CD14-positive monocyte (primary cell): ENCODE results near the gene CREB5. TPM values are rescaled to one million over a fixed set of nuclear protein-coding genes. Genes with fewer than 3 reads are reported as not detected.

Source experiments
- DNase-seq, 3 donors: peaks; one replicate each; pipeline ENCODE4 v3.0.0-alpha.2; 2011 to 2022
- H2AFZ ChIP-seq: 2 replicates; pipeline ENCODE4 v1.6.0; 2012; ENCODE audit warnings: mild to moderate bottlenecking, low read depth, low read length, inconsistent platforms; ENCODE audit not compliant: insufficient read depth, poor library complexity, severe bottlenecking
- H3K27ac ChIP-seq, 2 donors: 1 replicate in 1 of 2; 2 replicates in 1 of 2; pipeline ENCODE4 v1.5.1; 2012 to 2013; ENCODE audit warnings: low read length in 2 of 2, control low read depth in 1 of 2, inconsistent platforms in 1 of 2, low read depth in 1 of 2, mild to moderate bottlenecking in 1 of 2
- H3K27me3 ChIP-seq, 2 donors: one replicate each; pipeline versions ENCODE4 v1.6.0 to v1.6.1; 2011 to 2013; ENCODE audit warnings: low read length in 2 of 2; ENCODE audit not compliant: control insufficient read depth in 2 of 2, insufficient read depth in 2 of 2
- H3K36me3 ChIP-seq, 2 donors: replicated peaks in 1 of 2; 1 replicate in 1 of 2; 2 replicates in 1 of 2; pipeline versions ENCODE4 v1.5.1 to v1.6.1; 2012 to 2013; ENCODE audit warnings: low read length in 2 of 2, control low read depth in 1 of 2, inconsistent platforms in 1 of 2, mild to moderate bottlenecking in 1 of 2; ENCODE audit not compliant: insufficient read depth in 2 of 2, control insufficient read depth in 1 of 2
- H3K4me1 ChIP-seq, 2 donors: 1 replicate in 1 of 2; 2 replicates in 1 of 2; pipeline versions ENCODE4 v1.5.1 to v1.6.1; 2012 to 2013; ENCODE audit warnings: low read length in 2 of 2, control low read depth in 1 of 2, inconsistent platforms in 1 of 2, mild to moderate bottlenecking in 1 of 2, moderate library complexity in 1 of 2; ENCODE audit not compliant: insufficient read depth in 2 of 2, control insufficient read depth in 1 of 2
- H3K4me2 ChIP-seq: replicated peaks from 2 replicates; pipeline ENCODE3; 2012; ENCODE audit warnings: low read length, moderate library complexity, mild to moderate bottlenecking; ENCODE audit not compliant: poor library complexity, severe bottlenecking; ENCODE audit errors: extremely low read depth
- H3K4me3 ChIP-seq, 3 experiments: fragments of 200-600 bp in 1 of 3; sonication (generic) in 1 of 3; replicated peaks in 1 of 3; 1 replicate in 2 of 3; 2 replicates in 1 of 3; pipeline ENCODE4 v1.5.1; 2011 to 2013; ENCODE audit warnings: low read length in 3 of 3, mild to moderate bottlenecking in 3 of 3, control low read depth in 2 of 3, low read depth in 2 of 3, inconsistent platforms in 1 of 3, moderate library complexity in 1 of 3
- H3K79me2 ChIP-seq: 2 replicates; pipeline ENCODE4 v1.6.0; 2012; ENCODE audit warnings: mild to moderate bottlenecking, control low read depth, inconsistent platforms, low read length, moderate library complexity; ENCODE audit not compliant: insufficient read depth
- H3K9ac ChIP-seq: 2 replicates; pipeline ENCODE4 v1.6.0; 2017; ENCODE audit warnings: low read length, mild to moderate bottlenecking; ENCODE audit not compliant: insufficient read depth, poor library complexity, severe bottlenecking
- H3K9me3 ChIP-seq, 2 donors: replicated peaks in 1 of 2; 1 replicate in 1 of 2; 2 replicates in 1 of 2; pipeline versions ENCODE4 v1.5.1 to v1.6.1; 2012 to 2013; ENCODE audit warnings: low read length in 2 of 2, control low read depth in 1 of 2; ENCODE audit not compliant: control insufficient read depth in 1 of 2, insufficient read depth in 1 of 2
- H4K20me1 ChIP-seq: 2 replicates; pipeline ENCODE4 v1.6.0; 2012; ENCODE audit warnings: mild to moderate bottlenecking, low read length, control low read depth, moderate library complexity; ENCODE audit not compliant: insufficient read depth
- H3K27ac Mint-ChIP-seq, 7 donors: one replicate each; pipeline ENCODE4 v1.8.0; 2020; ENCODE audit warnings: mild to moderate bottlenecking in 7 of 7, mixed read lengths in 7 of 7, moderate library complexity in 6 of 7, inconsistent platforms in 2 of 7
- H3K27me3 Mint-ChIP-seq, 3 donors: one replicate each; pipeline ENCODE4 v1.8.0; 2021 to 2022; ENCODE audit warnings: low read depth in 3 of 3, mild to moderate bottlenecking in 3 of 3, mixed read lengths in 3 of 3, moderate library complexity in 3 of 3, inconsistent platforms in 1 of 3
- H3K36me3 Mint-ChIP-seq, 2 donors: one replicate each; pipeline ENCODE4 v1.8.0; 2020; ENCODE audit warnings: mixed read lengths in 2 of 2, inconsistent platforms in 1 of 2, mild to moderate bottlenecking in 1 of 2
- H3K4me1 Mint-ChIP-seq: one replicate; pipeline ENCODE4 v1.8.0; 2020; ENCODE audit warnings: mild to moderate bottlenecking, mixed read lengths
- H3K4me3 Mint-ChIP-seq, 2 donors: one replicate each; pipeline ENCODE4 v1.8.0; 2020; ENCODE audit warnings: mild to moderate bottlenecking in 2 of 2, mixed read lengths in 2 of 2, moderate library complexity in 1 of 2
- H3K9me3 Mint-ChIP-seq, 7 donors: one replicate each; pipeline ENCODE4 v1.8.0; 2020 to 2022; ENCODE audit warnings: mixed read lengths in 7 of 7, mild to moderate bottlenecking in 6 of 7, moderate library complexity in 6 of 7, inconsistent platforms in 2 of 7
- WGBS: methylation state at CpG from one replicate; pipeline ENCODE4 v1.1.5; 2013; ENCODE audit warnings: missing lambda C conversion rate; ENCODE audit not compliant: insufficient coverage; 5-methylcytosine and 5-hydroxymethylcytosine counted together
- intact Hi-C, 2 donors: fragments of 100-400 bp; cut with micrococcal nuclease; formaldehyde crosslinking; loops; one replicate each; pipeline versions ENCODE4 v1.15.0 to v1.15.1; 2023
- polyA plus RNA-seq, 3 donors: library from polyadenylated mRNA; depleted of rRNA in 1 of 3; unstranded in 2 of 3; stranded (reverse) in 1 of 3; fragments of 300-500 nt in 2 of 3; fragments of >200 nt in 1 of 3; fragmentation: Illumina TruSeq in 2 of 3; gene quantifications; 1 replicate in 2 of 3; 2 replicates in 1 of 3; pipeline ENCODE4 v1.2.3, GENCODE V29; 2012 to 2021
- TF ChIP-seq, protein P1 (sequence below): fragments of 200-600 bp; IDR thresholded peaks from one replicate; pipeline ENCODE4 v1.8.0; 2022; ENCODE audit warnings: antibody characterized with exemption, mild to moderate bottlenecking

Gene CREB5
- polyA plus RNA-seq, 3 donors = 25.1 to 72.3 (median 44.2) TPM

DNA sequence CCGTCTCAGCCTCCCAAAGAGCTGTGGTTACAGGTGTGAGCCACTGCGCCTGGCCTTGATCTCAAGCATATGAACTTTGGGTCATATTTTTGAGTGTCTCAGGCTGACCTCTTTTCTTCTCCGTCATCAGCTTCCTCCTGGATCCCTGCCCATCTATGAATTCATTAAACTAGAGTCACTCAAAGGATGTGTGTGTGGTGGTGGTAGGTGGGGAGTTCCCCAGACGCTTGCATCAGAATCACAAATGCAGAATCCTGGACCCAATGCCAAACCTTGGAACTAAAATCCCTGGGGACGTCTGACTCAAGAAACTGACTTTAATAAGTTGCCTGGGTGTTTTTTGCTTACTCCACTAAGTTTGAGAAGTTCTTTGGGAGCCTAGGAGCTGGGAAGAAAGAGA lies 6.7 kb upstream of the CREB5 start:
- Histone ChIP-seq H3K27ac (no peak overlapping the region), H3K36me3 (no peaks in the 10 kb centered on the region), H3K4me3 (no peak overlapping the region), H3K9me3 (peaks cover 0 to 15% of the 10 kb centered on the region in 2 donors), H3K4me1 (peaks cover 21 to 23% of the 10 kb centered on the region in 2 donors), H3K9ac (no peak overlapping the region), H3K27me3 (peaks cover 32 to 53% of the 10 kb centered on the region in 2 donors), H2AFZ (no peak overlapping the region), H3K79me2 (no peaks in the 10 kb centered on the region), H3K4me2 (no peak overlapping the region), H4K20me1 (no peaks in the 10 kb centered on the region)
- intact Hi-C loops = loop anchor here (5.0 to 10.0 kb wide), 2 partner anchors 277 to 279 kb away; no protein-coding TSS in a partner anchor
- peaks cover 3 to 9% of the 10 kb centered on the region in 2 donors for H3K36me3 Mint-ChIP-seq
- peaks cover 0 to 24% (median 11%) of the 10 kb centered on the region in 7 donors for H3K9me3 Mint-ChIP-seq
- peak overlapping the region in 1 of 7 donors; percentile 50 for H3K27ac Mint-ChIP-seq
- DNase-seq = peak in 2 of 3 donors; percentile 13 to 64
- peaks cover 45 to 62% (median 53%) of the 10 kb centered on the region in 3 donors for H3K27me3 Mint-ChIP-seq
- 80% methylated on average over 4 of the region's 5 CpGs for WGBS
- TF ChIP-seq, protein P1, sequence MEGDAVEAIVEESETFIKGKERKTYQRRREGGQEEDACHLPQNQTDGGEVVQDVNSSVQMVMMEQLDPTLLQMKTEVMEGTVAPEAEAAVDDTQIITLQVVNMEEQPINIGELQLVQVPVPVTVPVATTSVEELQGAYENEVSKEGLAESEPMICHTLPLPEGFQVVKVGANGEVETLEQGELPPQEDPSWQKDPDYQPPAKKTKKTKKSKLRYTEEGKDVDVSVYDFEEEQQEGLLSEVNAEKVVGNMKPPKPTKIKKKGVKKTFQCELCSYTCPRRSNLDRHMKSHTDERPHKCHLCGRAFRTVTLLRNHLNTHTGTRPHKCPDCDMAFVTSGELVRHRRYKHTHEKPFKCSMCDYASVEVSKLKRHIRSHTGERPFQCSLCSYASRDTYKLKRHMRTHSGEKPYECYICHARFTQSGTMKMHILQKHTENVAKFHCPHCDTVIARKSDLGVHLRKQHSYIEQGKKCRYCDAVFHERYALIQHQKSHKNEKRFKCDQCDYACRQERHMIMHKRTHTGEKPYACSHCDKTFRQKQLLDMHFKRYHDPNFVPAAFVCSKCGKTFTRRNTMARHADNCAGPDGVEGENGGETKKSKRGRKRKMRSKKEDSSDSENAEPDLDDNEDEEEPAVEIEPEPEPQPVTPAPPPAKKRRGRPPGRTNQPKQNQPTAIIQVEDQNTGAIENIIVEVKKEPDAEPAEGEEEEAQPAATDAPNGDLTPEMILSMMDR = no peak
- no peak overlapping the region for H3K4me3 Mint-ChIP-seq
- peaks cover 27% of the 10 kb centered on the region for H3K4me1 Mint-ChIP-seq

DNA sequence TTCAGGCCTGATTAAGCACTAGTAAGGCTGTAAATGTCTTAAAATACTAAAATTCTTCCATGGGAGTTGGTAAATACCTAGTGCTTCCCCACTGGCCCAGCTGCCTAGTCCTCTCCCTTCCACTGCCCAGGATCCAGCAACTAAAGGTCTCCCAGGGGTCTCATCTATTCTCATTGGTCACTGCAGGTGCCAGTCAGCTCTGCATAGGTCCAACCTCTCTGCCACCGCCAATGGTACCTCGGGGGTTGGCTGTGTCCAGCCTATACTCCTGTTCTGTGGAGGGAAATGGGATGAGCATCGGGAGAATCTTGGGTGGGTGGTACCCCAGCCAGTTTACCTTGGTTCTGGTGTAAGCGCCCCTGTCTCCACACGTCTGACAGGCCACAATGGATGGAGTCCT lies 6.1 kb upstream of the CREB5 start:
- H3K9ac ChIP-seq = no peak overlapping the region
- Mint-ChIP-seq H3K4me1 (peaks cover 32% of the 10 kb centered on the region), H3K27ac (no peak overlapping the region), H3K9me3 (peaks cover 0 to 27% (median 14%) of the 10 kb centered on the region in 7 donors), H3K4me3 (peak overlapping the region in 1 of 2 donors; percentile 99), H3K27me3 (peaks cover 49 to 68% (median 58%) of the 10 kb centered on the region in 3 donors), H3K36me3 (peaks cover 3 to 12% of the 10 kb centered on the region in 2 donors)
- intact Hi-C loops = loop anchor here (5.0 to 10.0 kb wide), 2 partner anchors 276 to 279 kb away; no protein-coding TSS in a partner anchor
- DNase-seq = no peak
- peaks cover 0 to 17% of the 10 kb centered on the region in 2 donors for H3K9me3 ChIP-seq
- no peak overlapping the region for H3K4me2 ChIP-seq
- H3K79me2 ChIP-seq = no peaks in the 10 kb centered on the region
- H3K27ac ChIP-seq = no peak overlapping the region
- peaks cover 37 to 58% of the 10 kb centered on the region in 2 donors for H3K27me3 ChIP-seq
- TF ChIP-seq, protein P1 = no peak
- no peaks in the 10 kb centered on the region for H4K20me1 ChIP-seq
- H3K36me3 ChIP-seq = no peaks in the 10 kb centered on the region
- WGBS = 93% methylated on average over 3 of the region's 5 CpGs
- H3K4me1 ChIP-seq = peaks cover 26 to 28% of the 10 kb centered on the region in 2 donors
- H2AFZ ChIP-seq = no peak overlapping the region
- H3K4me3 ChIP-seq = no peak overlapping the region
